GM19372 (cell line): ENCODE measurements around the gene LIPG.

ENCODE experiments used
- ATAC-seq: cut with Tn5 transposase; IDR thresholded peaks from one replicate; pipeline ENCODE4 v1.9.1; 2021; ENCODE audit warnings: mild to moderate bottlenecking, low read depth, moderate library complexity; ENCODE audit not compliant: unreplicated experiment

Gene LIPG

DNA sequence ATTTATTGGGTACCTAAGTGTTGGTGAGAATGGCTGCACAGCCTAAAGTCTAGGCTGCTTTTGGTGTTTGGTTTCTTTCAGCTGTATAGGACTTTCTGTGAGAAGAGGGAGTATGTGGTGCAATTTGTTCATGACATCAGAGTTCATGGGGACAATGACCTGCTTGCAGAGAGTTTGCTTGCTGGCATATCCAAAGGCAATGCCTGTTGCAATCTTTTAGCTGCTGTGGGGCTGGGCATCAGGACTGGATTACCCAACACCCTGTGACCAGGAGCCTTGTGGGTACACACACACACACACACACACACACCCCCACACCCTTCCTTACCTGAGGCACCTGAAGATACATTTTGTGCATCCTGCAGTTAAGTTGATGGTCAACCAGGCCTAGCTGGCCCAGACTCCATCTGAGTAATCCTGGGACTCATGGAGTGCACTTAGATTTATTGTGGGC is 68.4 kb downstream of the LIPG start:
- ATAC-seq, result no peak

DNA sequence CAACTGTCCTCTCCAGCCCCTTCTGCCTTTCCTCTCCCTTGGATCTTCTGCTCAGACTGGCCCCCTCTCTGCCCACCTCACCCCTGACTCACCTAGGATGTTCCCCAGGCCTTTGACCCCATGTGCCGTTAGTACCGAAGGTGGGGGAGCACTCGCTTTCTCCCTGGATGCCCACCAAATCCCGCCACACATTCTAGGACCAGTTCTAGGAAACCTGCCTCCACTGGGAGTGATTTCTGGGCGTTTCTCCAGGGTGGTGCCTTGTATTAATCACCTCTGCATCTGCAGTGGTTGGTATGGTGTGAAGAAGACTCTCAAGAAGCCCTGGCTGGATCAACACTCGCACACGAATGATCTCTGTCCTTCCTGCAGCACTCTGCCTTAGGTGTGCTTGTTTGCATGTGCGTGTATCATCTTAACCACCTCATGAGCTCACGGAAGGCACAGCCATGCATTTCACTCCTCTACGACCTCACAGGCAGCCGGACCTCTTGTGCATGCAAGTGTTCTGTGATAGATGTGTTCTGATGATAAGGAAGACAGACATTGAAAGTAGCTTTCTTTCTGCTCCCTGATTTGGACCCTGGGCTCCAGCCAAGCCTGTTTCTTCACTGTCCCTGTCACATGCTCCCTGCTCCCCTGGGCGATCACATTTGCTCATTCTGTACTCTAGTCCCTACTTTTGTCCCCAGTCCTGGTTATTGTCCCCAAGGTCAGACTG is 69.4 kb downstream of the LIPG start:
- no peak for ATAC-seq

DNA sequence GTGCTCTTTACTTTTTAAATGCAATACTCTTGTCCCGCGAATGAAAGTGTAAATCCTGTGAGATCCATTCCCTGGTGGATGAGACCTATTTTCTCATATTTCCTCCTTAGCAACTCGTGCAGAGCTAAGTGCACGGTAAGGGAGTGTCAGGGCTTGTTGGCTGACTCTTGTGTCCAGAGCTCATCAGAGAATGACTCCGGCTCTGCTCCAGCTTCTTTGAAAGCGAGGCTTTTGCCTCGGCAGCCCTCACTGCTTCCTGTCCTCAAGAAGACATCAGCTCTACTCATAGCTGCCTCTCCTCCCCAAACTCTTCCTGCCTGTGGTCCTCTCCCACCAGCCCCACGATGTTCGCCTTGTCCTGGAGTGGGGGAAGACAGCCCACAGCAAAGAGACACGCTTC is 70.7 kb downstream of the LIPG start:
- ATAC-seq, result no peak

DNA sequence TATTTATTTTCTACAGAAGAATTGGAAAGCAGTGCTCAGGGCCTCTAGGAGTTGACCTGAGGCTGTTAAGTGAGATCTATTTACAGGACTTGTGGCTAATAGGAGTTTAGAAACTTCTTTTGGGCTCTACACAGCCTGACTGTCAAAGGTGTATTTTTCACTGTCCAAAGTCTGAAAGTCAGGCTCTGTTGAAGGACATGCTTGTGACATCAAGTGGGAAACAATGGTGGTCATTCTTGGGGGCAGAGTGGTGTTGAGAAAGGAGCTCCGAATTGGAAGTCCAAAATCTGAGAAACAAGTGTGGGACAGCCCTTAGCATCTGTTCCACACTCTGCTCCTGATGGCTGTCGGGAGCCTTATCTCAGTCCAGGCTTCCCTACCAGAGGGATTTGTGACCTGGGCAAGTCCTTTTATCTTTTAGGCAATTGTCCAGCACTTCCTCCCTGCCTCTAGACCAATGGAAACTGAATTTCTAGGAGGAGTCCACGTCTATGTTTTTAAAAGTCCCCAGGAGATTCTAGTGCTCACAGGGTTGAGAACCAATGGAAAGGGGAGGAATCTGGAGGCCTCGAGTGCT is 76.4 kb downstream of the LIPG start:
- no peak for ATAC-seq

GRCh38 chr18:49638891-49639557 is 77.2 kb downstream of the LIPG start:
- ATAC-seq, result no peak

DNA sequence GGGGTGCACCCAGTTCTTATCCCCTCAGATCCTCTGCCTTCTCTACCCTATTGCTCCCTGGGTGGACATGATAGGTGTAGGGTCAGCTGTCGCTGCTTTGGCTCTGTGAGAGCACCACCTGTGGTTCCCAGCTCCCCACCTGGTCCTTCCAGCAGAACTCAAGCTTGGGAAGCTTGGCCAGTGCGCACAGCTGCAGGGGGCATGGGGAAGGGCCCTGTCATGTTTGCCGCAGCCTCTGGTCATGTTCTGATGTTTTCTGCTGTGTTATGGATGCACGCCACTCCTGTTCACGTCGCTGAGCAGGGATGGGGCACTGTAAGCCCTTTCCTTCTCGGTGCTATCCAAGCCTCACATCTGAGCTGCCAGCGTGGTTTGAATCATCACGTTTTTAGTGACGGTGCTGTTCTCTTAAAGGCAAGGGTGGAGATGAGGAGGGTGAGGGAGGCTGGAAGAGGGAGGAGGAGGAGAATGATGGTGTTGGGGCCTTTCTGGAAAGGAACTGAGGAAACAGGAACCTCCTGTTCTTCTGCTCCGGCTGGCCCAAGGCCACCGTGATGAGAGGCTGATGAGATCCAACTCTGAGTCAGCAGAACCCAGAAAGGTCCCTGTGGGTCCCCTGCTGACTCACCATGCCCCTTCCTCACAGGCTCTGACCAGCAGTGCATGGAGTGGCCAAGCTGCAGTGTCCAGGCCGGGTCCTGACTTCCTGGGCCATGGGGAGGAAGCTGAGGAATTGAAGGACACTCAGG is 78.0 kb downstream of the LIPG start:
- ATAC-seq, result no peak

- ATAC-seq, result no peak
Measured at GRCh38 chr18:49640741-49641140, 78.9 kb downstream of the LIPG start.

GRCh38 chr18:49645196-49645595 is 83.3 kb downstream of the LIPG start:
- ATAC-seq, result no peak

GRCh38 chr18:49645841-49646351 is 84.0 kb downstream of the LIPG start:
- ATAC-seq, result no peak

GRCh38 chr18:49646873-49647272 is 85.0 kb downstream of the LIPG start:
- ATAC-seq, result no peak

GRCh38 chr18:49647496-49648168 is 85.8 kb downstream of the LIPG start:
- no peak for ATAC-seq

GRCh38 chr18:49648326-49648725 is 86.5 kb downstream of the LIPG start:
- ATAC-seq, result no peak
